Fibroblast of lung (primary cell): ENCODE data around the gene RTF1. TPM values are rescaled to one million over a fixed set of nuclear protein-coding genes. Genes with fewer than 3 reads are reported as not detected.
"Not testable (repeated sequence)": the region's sequence is repeated elsewhere in the genome, so short reads cannot be mapped to it uniquely, and the experiment has no call there.

Experiments used
- DNase-seq, 2 donors: peaks; one replicate each; pipeline versions ENCODE4 v3.0.0 to v3.0.0-alpha.2; 2010; ENCODE audit warnings: low read depth in 2 of 2
- H2AFZ ChIP-seq: 2 replicates; pipeline ENCODE4 v1.5.1; 2012; ENCODE audit warnings: low read length, control low read depth, inconsistent platforms
- H3K27ac ChIP-seq: 2 replicates; pipeline ENCODE4 v1.5.1; 2011; ENCODE audit warnings: low read length, control low read depth; ENCODE audit not compliant: insufficient read depth
- H3K27me3 ChIP-seq: 2 replicates; pipeline ENCODE4 v1.5.1; 2011; ENCODE audit warnings: mild to moderate bottlenecking, low read length; ENCODE audit not compliant: control insufficient read depth, insufficient read depth
- H3K36me3 ChIP-seq: 2 replicates; pipeline ENCODE4 v1.5.1; 2011; ENCODE audit warnings: low read length; ENCODE audit not compliant: control insufficient read depth, insufficient read depth
- H3K4me1 ChIP-seq: 2 replicates; pipeline ENCODE4 v1.5.1; 2011; ENCODE audit warnings: low read length; ENCODE audit not compliant: control insufficient read depth, insufficient read depth; ENCODE audit errors: extremely low read depth
- H3K4me2 ChIP-seq: 2 replicates; pipeline ENCODE4 v1.5.1; 2011; ENCODE audit warnings: low read length, control low read depth; ENCODE audit not compliant: insufficient read depth; ENCODE audit errors: extremely low read depth
- H3K4me3 ChIP-seq, 4 experiments: fragments of 200-600 bp in 1 of 4; sonication (generic) in 1 of 4; replicated peaks in 1 of 4; 2 replicates each; pipeline ENCODE4 v1.5.1; 2011 to 2016; ENCODE audit warnings: low read length in 4 of 4, low read depth in 3 of 4, mild to moderate bottlenecking in 3 of 4, control low read depth in 2 of 4, inconsistent platforms in 1 of 4, mixed read lengths in 1 of 4; ENCODE audit not compliant: insufficient read depth in 1 of 4; ENCODE audit errors: control extremely low read depth in 1 of 4
- H3K79me2 ChIP-seq: 2 replicates; pipeline ENCODE4 v1.5.1; 2012; ENCODE audit warnings: mild to moderate bottlenecking, low read length, inconsistent platforms; ENCODE audit not compliant: control insufficient read depth, insufficient read depth
- H3K9ac ChIP-seq: 2 replicates; pipeline ENCODE4 v1.5.1; 2011; ENCODE audit warnings: mild to moderate bottlenecking, low read length, control low read depth; ENCODE audit not compliant: insufficient read depth
- H3K9me3 ChIP-seq: 2 replicates; pipeline ENCODE4 v1.5.1; 2012; ENCODE audit warnings: low read depth, low read length; ENCODE audit not compliant: control insufficient read depth, insufficient read depth
- H4K20me1 ChIP-seq: 2 replicates; pipeline ENCODE4 v1.5.1; 2011; ENCODE audit warnings: low read length; ENCODE audit not compliant: control insufficient read depth, insufficient read depth; ENCODE audit errors: extremely low read depth
- EZH2 ChIP-seq: IDR thresholded peaks from 2 replicates; pipeline ENCODE4 v1.5.1; 2012; ENCODE audit warnings: low read length, control low read depth, mild to moderate bottlenecking; ENCODE audit errors: missing control alignments
- polyA minus RNA-seq: library from RNA; depleted of rRNA, polyadenylated mRNA; stranded (reverse); fragments of >200 nt; gene quantifications from 2 replicates; pipeline ENCODE4 v1.2.3, GENCODE V29; 2011; ENCODE audit warnings: low replicate concordance
- polyA plus RNA-seq, 2 donors: library from polyadenylated mRNA; depleted of rRNA in 1 of 2; stranded (reverse) in 1 of 2; unstranded in 1 of 2; fragments of >200 nt; gene quantifications; 2 replicates each; pipeline ENCODE4 v1.2.1, GENCODE V29; 2011 to 2012; ENCODE audit warnings: missing spikeins in 1 of 2
- total RNA-seq: library from RNA; depleted of rRNA; stranded (reverse); fragments of >200 nt; gene quantifications from 2 replicates; pipeline ENCODE4 v1.2.1, GENCODE V29; 2014
- TF ChIP-seq, protein P1 (sequence below), 2 donors: IDR thresholded peaks in 1 of 2; conservative IDR thresholded peaks in 1 of 2; 1 replicate in 1 of 2; 2 replicates in 1 of 2; pipeline ENCODE4 v1.5.1; 2011 to 2012; ENCODE audit warnings: low read length in 2 of 2, control low read depth in 1 of 2, inconsistent platforms in 1 of 2, low read depth in 1 of 2, mild to moderate bottlenecking in 1 of 2

Gene RTF1
- 14.9 and 16.0 TPM in 2 replicates for total RNA-seq
- 38.9 and 44.7 TPM in 2 replicates for polyA plus RNA-seq
- polyA plus RNA-seq (2012): 27.0 and 28.8 TPM in 2 replicates
- polyA minus RNA-seq: 9.7 and 10.5 TPM in 2 replicates

- Histone ChIP-seq H3K36me3 (no peaks in the 10 kb centered on the region), H3K4me1 (no peaks in the 10 kb centered on the region), H3K9me3 (no peaks in the 10 kb centered on the region), H3K79me2 (peaks cover 54% of the 10 kb centered on the region), H2AFZ (peak within 1 kb of the TSS; percentile 92), H3K27me3 (no peaks in the 10 kb centered on the region), H3K27ac (peak within 1 kb of the TSS; percentile 89), H3K4me2 (peak within 1 kb of the TSS; percentile 96), H3K9ac (peak within 1 kb of the TSS; percentile 92), H3K4me3 (peak within 1 kb of the TSS; percentile 83 to 97 (median 88)), H4K20me1 (no peaks in the 10 kb centered on the region)
- DNase-seq: peak; percentile 77 to 87
- TF ChIP-seq, protein P1, sequence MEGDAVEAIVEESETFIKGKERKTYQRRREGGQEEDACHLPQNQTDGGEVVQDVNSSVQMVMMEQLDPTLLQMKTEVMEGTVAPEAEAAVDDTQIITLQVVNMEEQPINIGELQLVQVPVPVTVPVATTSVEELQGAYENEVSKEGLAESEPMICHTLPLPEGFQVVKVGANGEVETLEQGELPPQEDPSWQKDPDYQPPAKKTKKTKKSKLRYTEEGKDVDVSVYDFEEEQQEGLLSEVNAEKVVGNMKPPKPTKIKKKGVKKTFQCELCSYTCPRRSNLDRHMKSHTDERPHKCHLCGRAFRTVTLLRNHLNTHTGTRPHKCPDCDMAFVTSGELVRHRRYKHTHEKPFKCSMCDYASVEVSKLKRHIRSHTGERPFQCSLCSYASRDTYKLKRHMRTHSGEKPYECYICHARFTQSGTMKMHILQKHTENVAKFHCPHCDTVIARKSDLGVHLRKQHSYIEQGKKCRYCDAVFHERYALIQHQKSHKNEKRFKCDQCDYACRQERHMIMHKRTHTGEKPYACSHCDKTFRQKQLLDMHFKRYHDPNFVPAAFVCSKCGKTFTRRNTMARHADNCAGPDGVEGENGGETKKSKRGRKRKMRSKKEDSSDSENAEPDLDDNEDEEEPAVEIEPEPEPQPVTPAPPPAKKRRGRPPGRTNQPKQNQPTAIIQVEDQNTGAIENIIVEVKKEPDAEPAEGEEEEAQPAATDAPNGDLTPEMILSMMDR (conservative IDR thresholded peaks at IDR 0.05 in 1 of 2, IDR thresholded peaks at IDR 0.05 in 1 of 2; ENCODE audit: low read depth in 1 of 2, low read length in 2 of 2): no peak
- no peak for TF ChIP-seq EZH2
Measured at GRCh38 chr15:41416742-41417417, at the start of gene RTF1. TSS of gene RTF1 (plus strand) at chr15:41417095. CDS start at chr15:41417116, 21 bp downstream.

DNA sequence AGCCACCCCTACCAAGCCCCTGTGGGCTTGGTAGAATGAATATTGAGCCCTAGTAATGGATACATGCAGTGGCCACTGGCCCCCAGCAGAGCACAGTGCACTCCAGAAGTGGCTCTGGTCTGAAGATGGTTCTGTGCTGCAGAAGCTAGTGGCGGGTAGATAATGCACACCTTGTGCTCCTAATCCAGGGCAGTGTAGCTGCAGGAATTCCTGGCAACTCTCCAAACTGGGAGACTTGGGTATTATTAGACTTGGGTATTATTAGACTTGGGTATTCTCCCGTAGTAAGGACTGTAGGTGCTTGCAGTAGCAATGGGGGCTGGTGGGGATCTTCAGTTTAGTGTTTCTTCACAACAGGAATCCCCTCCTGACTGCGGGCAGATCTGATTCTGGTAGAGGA lies 49.5 kb upstream of the RTF1 start:
- H3K4me1 ChIP-seq: no peaks in the 10 kb centered on the region
- no peak overlapping the region for H3K4me3 ChIP-seq
- DNase-seq: no peak
- no peak overlapping the region for H3K4me2 ChIP-seq
- no peak for TF ChIP-seq EZH2
- TF ChIP-seq, protein P1 (conservative IDR thresholded peaks at IDR 0.05 in 1 of 2, IDR thresholded peaks at IDR 0.05 in 1 of 2; ENCODE audit: low read depth in 1 of 2, low read length in 2 of 2): no peak
- no peaks in the 10 kb centered on the region for H4K20me1 ChIP-seq
- H3K9me3 ChIP-seq: no peaks in the 10 kb centered on the region
- no peak overlapping the region for H2AFZ ChIP-seq
- no peak overlapping the region for H3K9ac ChIP-seq
- no peaks in the 10 kb centered on the region for H3K27me3 ChIP-seq
- no peak overlapping the region for H3K27ac ChIP-seq
- peaks cover 2% of the 10 kb centered on the region for H3K36me3 ChIP-seq
- no peaks in the 10 kb centered on the region for H3K79me2 ChIP-seq

DNA sequence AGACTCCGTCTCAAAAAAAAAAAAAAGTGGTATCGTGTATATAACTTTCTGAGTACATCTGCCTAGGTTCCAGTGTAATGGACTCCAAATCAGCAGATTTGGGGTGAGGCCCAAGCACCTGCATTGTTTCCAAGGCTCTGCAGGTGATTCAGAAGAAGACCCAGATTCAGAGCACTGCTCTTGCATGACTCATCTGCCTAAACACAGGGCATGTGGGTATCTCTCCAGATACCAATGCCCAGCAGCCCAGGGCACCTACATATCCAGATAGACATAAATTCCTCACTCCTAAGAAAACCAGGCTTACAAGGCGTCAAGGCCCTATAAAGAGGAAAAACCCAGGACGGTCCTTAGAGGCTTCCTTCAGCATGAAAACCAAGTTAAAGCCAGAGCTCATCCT lies 38.9 kb upstream of the RTF1 start:
- no peak for DNase-seq
- Histone ChIP-seq H3K4me1 (no peaks in the 10 kb centered on the region), H3K4me3 (no peak overlapping the region), H3K79me2 (no peaks in the 10 kb centered on the region), H3K4me2 (no peak overlapping the region), H3K27me3 (no peaks in the 10 kb centered on the region), H3K27ac (no peak overlapping the region), H4K20me1 (no peaks in the 10 kb centered on the region), H3K9ac (no peak overlapping the region), H3K36me3 (peaks cover 2% of the 10 kb centered on the region), H2AFZ (no peak overlapping the region), H3K9me3 (no peaks in the 10 kb centered on the region)
- TF ChIP-seq EZH2: no peak
- TF ChIP-seq, protein P1 (conservative IDR thresholded peaks at IDR 0.05 in 1 of 2, IDR thresholded peaks at IDR 0.05 in 1 of 2; ENCODE audit: low read depth in 1 of 2, low read length in 2 of 2): no peak

DNA sequence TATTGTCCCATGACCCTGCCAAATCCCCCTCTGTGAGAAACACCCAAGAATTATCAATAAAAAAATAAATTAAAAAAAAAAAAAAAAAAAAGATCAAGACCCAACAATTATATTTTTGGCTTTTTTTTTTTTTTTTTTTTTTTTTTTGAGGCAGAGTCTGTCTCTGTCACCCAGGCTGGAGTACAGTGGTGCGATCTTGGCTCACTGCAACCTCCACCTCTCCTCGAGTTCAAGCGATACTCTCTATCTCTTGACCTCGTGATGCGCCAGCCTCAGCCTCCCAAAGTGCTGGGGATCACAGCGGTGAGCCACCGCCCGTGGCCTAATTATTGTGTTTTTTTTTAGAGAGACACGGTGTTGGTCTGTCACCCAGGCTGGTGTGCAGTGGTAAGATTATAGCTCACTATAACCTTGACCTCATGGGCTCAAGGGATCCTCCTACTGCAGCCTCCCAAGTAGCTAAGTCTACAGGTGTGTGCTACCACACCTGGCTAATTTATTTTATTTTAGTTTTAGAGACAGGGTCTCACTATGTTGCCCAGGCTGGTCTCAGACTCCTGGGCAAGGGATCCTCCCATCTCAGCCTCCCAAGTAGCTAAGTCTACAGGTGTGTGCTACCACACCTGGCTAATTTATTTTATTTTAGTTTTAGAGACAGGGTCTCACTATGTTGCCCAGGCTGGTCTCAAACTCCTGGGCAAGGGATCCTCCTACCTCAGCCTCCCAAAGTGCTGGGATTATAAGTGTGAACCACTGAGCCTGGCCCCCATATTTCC lies 32.7 kb upstream of the RTF1 start:
- not testable (repeated sequence) for H3K79me2 ChIP-seq, H3K9ac ChIP-seq, H3K36me3 ChIP-seq, DNase-seq, H3K9me3 ChIP-seq, H3K27me3 ChIP-seq, H3K4me3 ChIP-seq, H2AFZ ChIP-seq, H4K20me1 ChIP-seq, H3K4me1 ChIP-seq, H3K4me2 ChIP-seq, H3K27ac ChIP-seq
